NK-92 treated with Interleukin-12 subunit alpha and Interleukin-12 subunit beta, amount 100 ng/mL, for 24 hours (cell line): Measurements from ENCODE around the gene TMEM209.
"Not testable (repeated sequence)": the region's sequence is repeated elsewhere in the genome, so short reads cannot be mapped to it uniquely, and the experiment has no call there.

Experiments used
- DNase-seq: peaks from one replicate; lab custom pipeline; 2025; lab: John Stamatoyannopoulos, UW

The TMEM209 gene

GRCh38 chr7:130205084-130205947, at the start of gene TMEM209:
Gene TMEM209 (minus strand): TSS chr7:130205406. CDS start chr7:130205375, 31 bp downstream.
- peak; percentile 97 for DNase-seq

DNA sequence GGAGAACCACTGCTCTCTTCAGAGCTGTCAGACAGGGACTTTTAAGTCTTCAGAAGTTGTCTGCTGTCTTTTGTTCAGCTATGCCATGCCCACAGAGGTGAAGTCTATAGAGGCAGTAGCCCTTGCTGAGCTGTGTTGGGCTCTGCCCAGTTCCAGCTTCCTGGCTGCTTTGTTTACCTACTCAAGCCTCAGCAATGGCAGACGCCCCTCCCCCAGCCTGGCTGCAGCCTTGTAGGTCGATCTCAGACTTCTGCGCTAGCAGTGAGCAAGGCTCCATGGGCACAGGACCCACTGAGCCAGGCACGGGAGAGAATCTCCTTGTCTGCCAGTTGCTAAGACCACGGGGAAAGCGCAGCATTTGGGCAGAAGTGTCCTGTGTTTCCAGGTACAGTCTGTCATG, 49.3 kb upstream of the TMEM209 start:
- DNase-seq, result no peak

- DNase-seq, result not testable (repeated sequence)
Measured at GRCh38 chr7:130249626-130250025, 44.4 kb upstream of the TMEM209 start.

- not testable (repeated sequence) for DNase-seq
Measured at GRCh38 chr7:130248842-130249241, 43.6 kb upstream of the TMEM209 start.

DNA sequence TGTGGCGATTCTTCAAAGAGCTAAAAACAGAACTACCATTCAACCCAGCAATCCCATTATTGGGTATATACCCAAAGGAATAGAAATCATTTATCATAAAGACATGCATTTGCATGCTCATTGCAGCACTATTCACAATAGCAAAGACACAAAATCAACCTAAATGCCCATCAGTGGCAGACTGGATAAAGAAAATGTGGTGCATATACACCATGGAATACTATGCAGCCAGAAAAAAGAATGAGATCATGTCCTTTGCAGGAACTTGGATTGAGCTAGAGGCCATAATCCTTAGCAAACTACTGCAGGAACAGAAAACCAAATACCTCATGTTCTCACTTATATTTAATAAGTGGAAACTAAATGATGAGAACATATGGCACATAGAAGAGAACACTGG, 41.3 kb upstream of the TMEM209 start:
- DNase-seq, result not testable (repeated sequence)

DNA sequence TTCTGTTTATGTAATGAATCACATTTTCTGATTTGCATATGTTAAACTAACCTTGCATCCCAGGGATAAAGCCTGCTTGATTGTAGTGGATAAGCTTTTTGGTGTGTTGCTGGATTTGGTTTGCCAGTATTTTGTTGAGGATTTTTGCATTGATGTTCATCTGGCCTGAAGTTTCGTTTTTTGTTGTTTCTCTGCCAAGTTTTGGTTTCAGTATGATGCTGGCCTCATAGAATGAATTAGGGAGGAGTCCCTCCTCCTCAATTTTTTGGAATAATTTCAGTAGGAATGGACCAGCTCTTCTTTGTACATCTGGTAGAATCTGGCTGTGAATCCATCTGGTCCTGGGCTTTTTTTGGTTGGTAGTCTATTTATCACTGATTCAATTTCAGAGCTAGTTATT, 38.3 kb upstream of the TMEM209 start:
- DNase-seq, result not testable (repeated sequence)

DNA sequence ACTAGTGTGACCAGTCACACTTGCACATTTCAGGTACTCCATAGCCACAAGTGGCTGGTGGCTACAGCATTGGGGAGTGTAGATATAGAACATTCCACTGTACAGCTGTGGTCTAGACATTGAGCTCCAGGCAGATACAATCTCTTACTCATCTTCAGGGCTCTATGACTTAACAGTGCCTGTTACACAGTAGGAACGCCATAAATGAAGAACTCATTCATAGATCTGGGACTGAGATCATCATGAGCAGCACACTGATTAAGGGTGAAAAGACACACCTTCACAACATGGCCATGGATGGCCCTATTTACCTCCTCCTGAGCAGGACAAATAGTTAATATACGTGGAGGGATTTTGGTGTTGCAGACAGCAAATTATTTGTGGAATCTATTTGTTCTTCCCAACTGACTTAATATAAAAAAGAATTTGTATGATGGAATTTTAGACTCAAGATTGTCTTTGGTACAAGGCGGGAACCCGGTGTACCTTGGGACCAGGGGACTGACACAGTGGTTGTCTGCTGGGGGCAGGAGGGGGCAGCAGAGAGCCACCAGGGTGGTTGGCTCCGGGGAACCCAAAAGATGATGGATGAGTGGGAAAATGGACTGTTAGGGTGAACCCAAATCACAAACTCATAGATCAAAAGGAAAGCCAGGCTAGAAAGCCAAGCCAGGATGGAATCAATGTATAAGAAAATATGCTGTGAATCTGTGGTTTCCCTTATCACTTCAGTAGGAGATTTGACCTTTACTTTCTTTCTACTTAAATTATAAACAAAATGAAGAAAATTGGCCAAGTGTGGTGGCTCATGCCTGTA, 37.2 kb upstream of the TMEM209 start:
- peak; percentile 14 for DNase-seq

DNA sequence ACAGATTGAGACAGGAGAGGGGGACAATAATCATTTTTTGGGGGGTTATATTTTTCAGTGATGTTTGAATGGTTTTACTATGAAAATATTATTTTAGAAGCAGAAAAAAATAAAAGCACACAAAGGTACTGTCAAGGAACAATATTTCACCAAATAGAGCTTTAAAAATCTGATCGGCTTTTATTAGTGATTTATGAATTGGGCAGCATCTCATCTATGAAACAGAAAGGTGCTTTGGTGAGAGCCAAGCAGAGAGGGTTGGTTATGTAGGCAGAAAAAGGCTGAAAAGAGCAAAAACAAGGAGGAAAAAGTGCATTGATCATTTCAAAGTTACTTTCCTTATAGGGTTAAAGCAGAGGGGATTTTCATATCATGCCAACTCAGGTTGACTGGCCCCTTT, 35.0 kb upstream of the TMEM209 start:
- no peak for DNase-seq

- not testable (repeated sequence) for DNase-seq
Measured at GRCh38 chr7:130236361-130236760, 31.2 kb upstream of the TMEM209 start.

- DNase-seq, result no peak
Measured at GRCh38 chr7:130234078-130234477, 28.9 kb upstream of the TMEM209 start.

DNA sequence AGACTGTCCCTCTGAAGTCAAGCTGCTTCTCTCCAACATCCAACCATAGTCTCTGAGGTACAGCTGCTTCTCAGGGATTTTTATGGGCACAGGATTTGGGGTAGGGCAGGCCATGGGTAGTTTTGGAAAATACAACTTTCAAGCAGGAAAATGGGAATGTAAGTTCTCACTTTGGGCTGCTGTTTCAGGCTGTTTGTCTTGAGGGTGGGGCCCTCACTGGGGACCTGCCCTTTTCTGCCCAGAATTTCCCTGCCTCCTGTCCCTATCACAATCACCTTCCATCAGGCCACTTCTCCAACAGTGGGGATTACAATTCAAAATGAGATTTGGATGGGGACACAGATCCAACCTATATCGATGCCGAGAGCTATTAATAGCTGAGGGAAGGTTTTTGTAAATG, 27.0 kb upstream of the TMEM209 start:
- no peak for DNase-seq

DNA sequence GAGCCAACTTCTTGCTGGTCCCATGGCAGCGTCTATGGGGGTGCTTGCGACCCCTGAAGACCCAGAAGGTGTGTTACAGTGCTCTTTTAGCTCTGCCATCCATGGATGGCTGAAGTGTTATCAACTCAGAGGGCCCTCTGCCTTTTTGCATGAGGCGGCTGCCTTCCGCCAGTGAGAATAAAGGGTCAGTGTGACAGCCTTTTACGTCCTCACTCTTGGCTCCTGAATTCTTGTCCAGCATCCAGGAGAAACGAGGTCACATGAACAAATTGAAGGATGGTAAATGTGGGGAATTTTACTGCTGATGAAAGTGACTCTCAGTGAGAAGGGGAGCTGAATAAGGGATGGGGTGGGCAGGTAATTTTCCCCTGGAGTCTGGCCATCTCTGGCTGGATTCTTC, 26.6 kb upstream of the TMEM209 start:
- DNase-seq, result no peak

DNA sequence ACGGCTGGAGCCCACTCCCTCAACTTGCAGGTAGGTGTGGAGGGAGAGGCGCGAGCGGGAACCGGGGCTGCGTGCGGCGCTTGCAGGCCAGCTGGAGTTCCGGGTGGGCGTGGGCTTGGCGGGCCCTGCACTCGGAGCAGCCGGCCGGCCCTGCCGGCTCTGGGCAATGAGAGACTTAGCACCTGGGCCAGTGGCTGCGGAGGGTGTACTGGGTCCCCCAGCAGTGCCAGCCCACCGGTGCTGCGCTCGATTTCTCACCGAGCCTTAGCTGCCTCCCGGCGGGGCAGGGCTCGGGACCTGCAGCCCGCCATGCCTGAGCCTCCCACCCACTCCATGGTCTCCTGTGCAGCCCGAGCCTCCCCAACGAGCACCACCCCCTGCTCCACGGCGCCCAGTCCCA, 24.8 kb upstream of the TMEM209 start:
- not testable (repeated sequence) for DNase-seq

DNA sequence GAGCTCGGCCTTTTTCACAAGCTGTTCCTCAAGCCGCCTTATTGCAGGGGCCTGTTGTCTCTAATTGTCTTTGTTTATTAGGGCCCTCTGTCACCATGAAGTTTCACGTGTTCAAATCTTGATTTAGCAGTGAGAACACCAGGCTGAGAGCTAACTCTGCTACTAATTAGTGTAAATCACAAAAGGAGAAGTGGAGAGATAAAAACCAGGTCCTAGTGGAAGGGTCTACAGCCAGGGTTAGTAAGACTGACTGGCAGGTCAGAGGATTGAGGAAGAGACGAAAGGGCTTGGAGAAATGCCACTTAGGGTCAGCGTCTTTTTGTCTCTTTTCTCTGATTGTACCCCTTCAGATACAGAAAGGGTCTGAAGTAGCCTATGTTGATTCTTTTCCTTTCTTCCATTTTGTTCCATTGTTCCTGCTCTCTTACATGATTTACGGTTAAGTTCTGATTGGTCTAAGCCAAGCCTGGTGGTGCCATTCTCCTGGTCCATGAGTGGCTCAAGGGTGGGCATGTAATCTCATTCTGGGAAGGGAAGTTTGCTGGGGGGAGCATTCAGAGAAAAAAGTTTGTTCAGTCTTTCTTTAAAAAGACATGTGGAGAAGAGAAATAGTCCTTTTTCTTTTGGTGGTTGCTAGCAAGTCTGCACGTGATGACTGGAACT, 23.8 kb upstream of the TMEM209 start:
- no peak for DNase-seq

- no peak for DNase-seq
Measured at GRCh38 chr7:130227883-130228575, 22.8 kb upstream of the TMEM209 start.

DNA sequence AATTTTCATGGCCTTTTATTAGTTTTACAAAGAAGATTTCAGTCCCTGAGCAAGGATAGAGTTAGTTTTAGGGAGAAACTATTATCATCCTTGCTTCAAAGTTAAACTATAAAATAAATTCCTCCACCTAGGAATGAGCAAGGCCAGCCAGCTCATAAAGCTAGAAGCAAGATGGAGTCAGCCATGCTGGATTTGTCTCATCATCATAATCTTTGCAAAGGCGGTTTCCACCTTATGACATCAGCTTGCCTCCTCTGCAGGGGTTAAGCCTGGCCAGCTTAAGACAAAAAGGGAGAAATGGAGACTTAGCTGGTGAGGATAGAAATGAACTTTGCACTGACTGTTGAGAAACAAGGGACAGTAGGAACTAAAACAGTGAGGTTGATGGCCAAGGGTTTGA, 21.1 kb upstream of the TMEM209 start:
- no peak for DNase-seq

DNA sequence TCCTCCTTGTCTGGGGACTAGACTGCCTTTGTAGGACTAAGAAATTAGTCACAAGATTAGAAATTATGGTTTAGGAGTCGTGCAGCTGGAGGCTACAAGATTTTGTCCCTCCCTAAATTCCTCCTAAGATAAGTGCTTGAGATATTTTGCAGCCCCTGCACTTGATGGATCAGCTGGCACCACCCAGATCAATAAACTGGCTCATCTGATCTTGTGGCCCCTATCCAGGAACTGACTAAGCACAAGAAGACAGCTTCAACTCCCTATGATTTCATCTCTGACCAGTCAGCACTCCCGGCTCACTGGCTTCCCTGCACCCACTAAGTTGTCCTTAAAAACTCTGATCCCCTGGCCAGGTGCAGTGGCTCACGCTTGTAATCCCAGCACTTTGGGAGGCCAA, 19.7 kb upstream of the TMEM209 start:
- DNase-seq, result not testable (repeated sequence)

GRCh38 chr7:130224210-130224609, 19.0 kb upstream of the TMEM209 start:
- DNase-seq, result no peak

DNA sequence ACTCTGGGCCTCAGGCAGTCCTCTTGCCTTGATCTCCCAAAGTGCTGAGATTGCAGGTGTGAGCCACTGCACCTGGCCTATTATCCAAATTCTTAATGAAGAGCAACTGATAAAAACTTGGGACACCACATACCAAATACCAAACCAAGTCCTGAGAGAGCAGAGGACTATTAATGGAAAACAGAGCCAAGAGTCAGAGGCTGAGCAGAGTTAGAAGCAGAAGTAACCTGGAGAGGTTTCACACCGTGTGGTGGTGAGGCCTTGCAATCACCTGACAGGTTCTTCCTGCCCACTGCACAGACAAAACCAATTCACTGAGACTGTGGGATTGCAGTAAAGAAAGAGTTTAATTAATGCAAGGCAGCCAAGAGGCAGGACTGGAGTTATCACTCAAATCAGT, 18.4 kb upstream of the TMEM209 start:
- DNase-seq, result no peak

DNA sequence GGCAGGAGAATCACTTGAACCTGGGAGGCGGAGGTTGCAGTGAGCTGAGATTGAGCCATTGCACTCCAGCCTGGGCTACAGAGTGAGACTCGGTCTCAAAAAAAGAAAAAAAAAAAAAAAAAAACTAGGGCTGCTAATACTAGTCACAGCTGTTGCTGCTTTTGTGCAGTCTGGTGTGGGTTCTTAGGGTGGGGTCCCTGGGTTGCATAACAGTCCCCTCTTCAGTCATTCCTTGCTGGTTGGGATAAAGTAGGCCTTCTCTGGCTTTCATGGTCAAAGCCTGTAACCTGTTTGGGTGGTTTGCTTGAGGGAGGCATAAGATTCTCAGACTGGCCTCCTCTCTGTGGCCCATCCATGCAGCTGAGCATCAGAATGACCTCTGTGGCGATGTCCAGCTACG, 16.5 kb upstream of the TMEM209 start:
- no peak for DNase-seq

- no peak for DNase-seq
Measured at GRCh38 chr7:130219871-130220270, 14.7 kb upstream of the TMEM209 start.
